HG02981 (cell line): Measurements from ENCODE around the gene COL15A1.

Experiments used
- ATAC-seq: cut with Tn5 transposase; IDR thresholded peaks from one replicate; pipeline ENCODE4 v1.9.1; 2021; ENCODE audit warnings: mild to moderate bottlenecking, moderate library complexity; ENCODE audit not compliant: unreplicated experiment

The COL15A1 gene

DNA sequence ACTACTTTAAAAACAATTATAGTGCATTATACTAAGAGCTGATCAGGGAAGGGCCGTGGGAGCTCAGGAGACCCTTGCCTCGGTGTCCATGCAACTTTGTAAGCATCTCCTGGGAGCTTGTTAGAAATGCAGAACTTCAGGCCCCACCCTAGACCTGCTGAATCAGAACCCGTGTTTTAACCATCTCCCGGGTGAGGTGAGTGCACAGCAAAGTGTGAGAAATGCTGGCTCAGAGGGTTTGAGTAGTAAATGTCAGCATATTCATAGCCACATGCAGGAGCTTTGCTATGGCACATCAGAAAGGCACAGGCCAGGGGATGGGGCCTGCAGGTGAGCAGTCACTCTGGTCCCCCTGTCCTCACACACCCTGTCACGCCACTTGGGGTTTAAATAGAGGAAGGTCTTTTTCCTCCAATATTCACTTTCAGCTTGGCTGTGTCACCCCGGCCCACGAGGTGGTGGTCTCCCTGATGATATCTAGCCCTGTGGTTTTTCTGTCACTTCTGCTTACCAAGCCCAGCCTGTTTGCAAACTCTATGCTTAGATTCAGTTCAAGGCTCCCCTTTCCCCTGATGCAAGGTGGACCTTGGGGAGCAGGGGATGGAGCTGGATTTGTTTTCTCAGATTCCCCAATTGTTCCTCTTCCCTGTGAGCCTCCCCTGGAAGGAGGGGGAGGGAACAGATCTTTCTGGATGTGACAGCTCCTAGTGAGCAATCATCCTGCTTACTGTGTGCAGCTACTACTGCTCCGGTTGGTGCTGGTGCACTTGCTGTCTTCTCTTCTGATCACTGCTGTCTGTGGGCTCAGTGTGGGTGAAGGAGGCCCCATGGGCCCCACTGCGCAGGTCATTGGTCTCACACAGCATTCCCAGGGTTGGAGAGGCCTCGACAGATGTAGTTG lies 109.4 kb downstream of the COL15A1 start:
- no peak for ATAC-seq

DNA sequence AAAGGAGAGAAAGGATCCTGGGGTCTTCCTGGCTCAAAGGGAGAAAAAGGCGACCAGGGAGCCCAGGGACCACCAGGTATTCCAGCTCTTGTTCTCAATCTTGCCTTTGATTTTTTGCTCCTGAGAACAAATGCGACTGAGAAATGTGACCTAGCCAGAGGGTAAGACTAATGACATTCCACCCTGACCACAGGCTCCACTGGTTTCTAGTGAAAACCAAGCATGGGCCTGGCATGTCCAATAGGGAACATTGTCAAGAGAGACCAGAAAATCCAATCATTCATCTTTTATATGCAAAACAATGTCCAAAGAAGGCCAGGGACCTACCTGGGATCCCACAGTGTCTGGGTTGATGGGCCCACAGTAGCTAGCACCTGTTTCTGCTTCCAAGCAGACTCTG lies 110.9 kb downstream of the COL15A1 start:
- no peak for ATAC-seq

DNA sequence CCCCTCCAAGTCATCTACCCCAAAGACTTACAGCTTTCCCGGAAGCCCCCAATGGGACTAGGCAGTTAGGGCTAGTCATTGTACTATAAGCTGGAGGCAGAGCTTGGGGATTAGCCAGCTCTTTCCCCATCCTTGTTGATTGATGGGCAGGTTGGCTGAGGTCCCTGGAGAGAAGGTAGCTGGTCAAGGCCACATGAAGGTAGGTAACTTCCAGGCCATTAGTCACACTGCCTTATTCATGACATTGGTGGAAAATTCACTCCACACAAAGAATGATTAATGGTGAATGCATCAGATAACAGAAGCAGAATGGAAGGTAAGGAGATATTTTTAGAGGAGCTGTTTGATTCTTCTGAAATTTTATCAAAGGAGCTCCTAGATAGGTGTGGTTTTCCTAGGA lies 111.7 kb downstream of the COL15A1 start:
- ATAC-seq: no peak

DNA sequence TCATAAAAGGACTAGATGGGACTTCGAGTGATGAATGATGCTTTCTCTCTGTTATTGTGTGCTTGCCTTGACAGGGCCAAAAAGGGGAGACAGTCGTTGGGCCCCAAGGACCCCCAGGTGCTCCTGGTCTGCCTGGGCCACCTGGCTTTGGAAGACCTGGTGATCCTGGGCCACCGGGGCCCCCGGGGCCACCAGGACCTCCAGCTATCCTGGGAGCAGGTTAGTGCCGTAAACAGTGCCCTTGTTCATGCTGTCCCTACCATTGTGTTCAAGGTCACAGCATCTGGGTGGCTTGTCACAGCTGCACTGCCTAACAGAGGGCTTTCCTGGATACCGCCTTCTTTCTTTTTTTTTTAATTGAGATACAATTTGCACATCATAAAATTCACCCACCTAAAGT lies 112.5 kb downstream of the COL15A1 start:
- no peak for ATAC-seq

DNA sequence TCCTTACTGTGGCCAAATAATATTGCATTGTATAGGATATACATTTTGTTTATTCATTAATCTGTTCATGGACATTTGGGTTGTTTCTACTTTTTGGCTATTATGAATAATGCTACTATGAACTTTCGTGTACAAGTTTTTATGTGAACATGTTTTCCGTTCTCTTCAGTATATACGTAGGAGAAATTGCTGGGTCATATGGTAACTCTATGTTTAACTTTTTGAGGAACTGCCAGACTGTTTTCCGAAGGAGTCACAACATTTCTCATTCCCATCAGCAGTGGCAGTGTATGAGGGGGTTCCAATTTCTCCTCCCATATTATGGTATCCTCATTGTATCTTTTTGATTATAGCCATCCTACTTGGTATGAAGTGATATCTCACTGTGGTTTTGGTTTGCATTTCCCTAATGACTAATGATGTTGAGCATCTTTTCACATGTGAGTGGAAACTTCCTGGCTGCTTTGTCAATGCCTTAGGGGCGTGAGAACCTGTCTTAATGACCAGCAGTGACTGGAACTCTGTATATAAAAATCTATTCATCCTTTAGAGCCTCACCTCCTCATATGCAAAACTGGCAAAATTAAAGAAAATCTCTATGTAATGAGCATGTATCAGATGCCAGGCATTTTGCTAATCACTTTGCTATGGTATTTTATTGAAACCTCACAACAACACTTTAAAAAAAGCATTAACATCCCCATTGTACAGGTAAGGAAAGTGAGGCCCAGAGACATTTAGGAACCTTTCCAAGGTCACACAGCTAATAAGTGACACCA lies 113.4 kb downstream of the COL15A1 start:
- no peak for ATAC-seq

DNA sequence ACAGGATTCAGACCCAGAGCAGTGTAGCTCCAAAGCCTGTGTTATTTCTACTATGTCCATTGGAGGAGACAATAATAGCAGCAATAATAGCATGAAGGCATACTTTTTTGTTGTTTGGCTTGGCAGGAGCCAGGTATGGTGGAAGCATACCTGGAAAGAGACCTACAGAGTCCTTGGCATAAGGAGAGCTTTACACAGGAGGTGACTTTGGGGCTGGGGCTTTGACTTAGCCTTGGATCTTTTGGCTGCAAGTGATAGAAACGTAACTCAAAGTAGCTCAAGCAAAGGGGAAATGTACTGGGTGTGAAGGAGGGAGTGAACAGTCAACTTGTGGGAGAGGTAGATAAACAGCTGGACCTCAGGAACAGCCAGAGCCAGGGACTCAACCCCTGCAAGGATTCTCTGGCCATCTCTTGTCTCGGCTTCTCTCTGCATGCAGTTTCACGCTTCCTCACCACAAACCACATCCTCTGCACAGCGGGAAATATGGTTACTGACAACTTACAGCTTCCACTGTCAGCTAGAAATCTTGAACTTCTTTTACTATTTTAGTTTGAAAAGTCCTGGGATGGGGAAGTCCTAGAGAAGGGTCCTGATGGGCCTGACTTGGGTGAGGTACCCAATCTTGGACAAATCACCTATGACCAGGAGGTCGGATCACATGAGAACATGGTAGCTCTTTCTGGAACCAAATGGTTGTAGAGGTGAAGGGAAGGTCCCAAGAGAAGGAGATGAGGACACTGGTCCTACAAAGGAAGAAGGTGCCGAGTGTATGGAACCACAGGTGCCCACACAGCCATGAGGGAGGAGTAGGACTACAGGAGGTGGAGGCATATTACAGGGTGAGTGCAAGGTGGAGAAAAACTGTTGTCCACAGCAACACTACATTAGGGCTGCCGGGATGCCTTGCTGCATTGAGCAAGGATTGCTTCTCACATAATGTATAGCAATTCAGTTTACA lies 114.2 kb downstream of the COL15A1 start:
- peak; percentile 66 for ATAC-seq

DNA sequence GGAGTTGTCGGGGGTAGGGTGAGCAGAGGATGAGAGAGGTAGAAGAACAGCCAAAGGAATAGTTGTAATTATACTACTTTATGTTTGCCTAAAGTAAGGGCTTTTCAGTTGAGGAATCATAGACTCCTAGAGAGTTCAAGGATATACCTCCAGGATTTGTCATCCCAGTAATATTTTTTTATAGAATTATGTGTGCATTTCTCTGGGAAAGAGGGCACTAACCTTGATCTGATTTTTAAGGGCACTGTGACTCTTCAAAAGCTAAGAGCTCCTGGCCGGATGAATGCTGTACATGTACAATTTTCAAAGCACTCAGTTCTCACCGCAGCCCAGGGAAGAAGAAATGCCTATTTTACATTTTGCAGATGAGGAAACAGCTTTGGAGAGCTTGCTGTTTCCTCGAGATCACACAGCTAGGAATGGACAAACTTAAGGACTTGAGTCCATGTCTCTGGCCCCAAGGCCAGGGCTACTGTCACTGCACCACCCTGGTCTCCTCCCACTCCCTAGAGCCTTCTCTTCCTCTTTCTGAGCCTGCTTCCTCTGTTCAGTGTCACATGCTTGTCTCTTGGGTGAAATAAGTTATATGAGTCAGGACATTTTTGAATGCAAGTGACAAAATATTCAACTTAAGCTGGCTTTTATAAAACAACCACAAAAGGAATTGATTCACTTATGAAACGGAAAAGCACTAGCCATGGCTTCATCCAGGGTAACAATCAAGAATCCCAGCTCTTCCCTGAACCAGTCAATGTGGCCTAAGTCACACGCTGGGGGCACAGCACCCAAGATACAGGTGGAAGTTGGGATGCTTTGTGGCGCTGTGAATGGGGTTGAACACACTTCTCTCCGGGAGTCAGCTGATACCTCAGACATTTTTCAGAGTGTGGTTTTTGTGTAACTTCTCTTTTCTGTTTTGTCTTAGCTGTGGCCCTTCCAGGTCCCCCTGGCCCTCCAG lies 115.5 kb downstream of the COL15A1 start:
- peak; percentile 67 for ATAC-seq

DNA sequence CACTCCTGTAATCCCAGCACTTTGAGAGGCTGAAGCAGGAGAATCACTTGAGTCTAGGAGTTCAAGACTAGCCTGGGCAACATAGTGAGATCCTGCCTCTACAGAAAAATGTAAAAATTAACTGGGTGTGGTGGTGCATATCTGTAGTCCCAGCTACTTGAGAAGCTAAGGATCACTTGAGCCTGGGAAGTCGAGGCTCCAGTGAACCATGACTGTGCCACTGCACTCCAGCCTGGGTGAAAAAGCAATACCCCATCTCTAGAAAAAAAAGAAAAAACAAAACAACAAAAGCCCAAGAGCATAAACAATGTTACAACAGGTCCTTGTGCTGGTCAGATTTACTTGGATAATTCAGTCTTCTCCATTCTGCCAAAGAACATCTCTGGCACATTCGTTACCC lies 116.9 kb downstream of the COL15A1 start:
- ATAC-seq: no peak

DNA sequence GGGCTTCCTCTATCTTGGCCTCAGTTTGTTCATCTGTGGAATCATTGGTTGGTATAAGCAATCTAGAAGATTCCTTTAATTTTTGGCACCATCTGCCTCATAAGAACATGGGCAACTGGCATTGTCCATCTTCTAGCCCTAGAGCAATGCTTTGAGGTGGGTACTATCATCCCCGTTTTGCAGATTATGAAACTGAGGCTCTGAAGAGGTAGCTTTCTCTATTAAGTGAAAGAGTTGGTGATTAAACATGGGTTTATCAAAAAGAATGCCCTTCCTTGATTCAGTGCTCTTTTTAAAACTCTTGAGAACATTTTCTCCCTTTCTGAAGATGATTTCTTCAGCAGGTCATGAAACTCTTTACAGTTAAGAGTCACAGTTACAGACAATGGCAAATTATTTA lies 118.8 kb downstream of the COL15A1 start:
- ATAC-seq: no peak

DNA sequence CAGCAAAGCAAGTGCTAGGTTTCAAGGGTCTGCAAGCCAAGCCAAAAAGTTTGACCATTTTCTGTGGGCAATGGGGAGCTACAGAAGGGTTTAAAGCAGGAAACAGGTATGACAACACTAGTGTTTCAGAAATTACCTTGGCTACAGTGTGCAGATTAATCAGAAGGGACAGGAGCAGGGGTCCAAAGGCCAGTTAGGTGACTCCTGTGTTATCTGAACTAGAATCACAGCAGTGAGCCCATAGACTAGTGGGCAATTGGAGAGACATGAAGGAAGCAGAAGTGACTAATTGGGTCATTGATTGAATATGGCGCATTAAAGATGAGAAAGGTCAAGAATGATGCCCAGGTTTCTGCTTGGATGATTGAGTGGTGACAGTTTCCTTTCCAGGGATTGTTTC lies 119.8 kb downstream of the COL15A1 start:
- ATAC-seq: no peak

DNA sequence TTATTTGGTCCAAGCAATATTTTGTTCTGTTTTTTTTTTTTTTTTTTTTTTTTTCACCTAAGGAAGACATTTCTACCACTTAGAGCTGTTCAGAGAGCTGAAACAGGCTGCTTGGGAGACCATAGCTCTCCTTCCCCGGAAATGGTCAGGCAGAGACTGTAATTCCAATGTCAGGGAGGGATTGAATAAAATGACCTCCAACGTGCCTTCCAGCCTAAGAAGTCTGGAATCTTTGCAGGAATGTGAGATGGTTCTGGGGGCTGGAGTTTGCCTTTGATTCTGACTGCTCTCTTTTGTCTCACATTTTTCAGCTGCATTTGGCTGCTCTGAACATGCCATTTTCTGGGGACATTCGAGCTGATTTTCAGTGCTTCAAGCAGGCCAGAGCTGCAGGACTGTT lies 122.9 kb downstream of the COL15A1 start:
- ATAC-seq: no peak

DNA sequence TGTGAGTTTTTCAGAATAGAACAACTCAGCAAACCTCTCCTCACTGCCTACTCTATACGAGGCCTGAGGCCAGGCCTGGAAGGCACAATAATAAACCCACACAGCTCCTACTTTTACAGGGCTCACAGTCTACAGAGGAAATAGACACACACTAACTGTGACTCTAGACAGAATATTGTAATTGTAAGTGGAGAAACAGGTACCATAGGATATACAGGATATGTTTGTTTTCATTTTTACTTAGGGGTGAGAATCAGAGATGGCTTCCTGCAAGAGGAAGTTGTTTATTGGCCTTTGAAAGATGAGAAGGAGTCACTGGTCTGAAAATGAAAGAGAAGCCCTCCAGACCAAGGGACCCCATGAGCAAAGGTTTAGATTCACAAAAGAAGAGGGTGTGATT lies 125.4 kb downstream of the COL15A1 start:
- ATAC-seq: no peak

DNA sequence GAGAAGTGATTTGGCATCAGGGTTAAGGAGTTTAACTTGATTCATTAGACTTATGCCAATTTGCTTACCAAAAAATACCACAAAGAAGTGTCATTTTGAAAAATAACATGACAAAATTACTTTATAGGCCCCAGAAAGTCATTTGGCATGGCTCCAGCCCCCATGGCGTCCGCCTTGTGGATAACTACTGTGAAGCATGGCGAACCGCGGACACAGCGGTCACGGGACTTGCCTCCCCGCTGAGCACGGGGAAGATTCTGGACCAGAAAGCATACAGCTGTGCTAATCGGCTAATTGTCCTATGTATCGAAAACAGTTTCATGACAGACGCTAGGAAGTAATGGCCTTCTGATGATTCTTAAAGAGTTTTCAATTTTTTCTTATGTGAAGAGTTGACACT lies 125.8 kb downstream of the COL15A1 start:
- ATAC-seq: no peak

DNA sequence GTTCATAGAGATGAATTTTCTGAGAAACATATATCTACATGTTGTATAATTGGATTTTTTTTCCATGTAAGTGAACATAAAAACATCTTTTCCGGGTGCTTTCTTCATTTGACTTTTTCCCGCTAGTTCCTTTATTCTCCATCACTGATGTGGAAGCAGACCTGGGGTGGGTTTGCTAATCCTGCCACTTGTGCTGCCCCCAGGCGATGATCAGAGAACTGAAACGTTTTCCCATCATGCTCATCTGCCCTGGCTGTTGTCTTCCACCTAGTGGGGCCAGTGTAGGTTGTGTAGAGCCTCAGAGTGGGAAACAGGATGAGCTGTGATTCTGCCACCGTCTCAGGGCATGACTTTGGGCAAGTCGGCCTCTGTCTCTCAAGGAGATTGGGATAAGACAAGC lies 127.0 kb downstream of the COL15A1 start:
- ATAC-seq: no peak

DNA sequence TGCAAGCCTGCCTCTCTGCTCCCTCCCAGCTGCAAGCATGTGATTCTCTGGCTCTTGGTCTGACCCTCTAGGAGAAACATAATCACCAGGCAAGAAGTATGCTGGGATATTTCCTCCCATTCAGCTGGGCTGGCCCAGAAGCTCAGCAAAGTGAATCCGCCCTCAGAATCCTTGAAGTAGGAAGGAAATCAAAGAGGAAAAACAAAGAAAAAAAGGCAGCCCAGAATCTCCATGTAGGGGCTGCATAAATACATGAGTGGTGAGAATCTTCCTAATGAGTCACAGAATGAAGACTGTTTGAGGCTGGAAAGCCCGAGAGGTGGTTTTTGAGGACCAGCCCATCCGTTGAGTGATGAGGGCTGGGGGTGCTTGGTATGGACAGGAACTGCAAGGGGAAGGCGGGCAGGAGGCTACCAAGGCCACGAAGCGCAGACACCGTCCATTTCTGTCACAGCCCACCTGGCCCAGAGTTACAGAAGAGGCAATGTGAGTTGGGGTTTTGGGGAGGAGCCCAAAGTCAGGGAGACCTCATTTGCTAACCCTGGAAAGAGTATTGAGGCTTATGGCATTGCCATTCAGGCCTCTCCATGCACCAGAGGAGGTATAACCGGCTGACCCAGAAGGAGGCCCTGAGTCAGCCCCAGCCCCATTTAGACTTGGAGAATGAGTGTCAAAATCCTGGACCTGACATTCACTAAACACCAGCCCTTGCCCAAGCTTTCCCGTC lies 127.8 kb downstream of the COL15A1 start:
- ATAC-seq: no peak

DNA sequence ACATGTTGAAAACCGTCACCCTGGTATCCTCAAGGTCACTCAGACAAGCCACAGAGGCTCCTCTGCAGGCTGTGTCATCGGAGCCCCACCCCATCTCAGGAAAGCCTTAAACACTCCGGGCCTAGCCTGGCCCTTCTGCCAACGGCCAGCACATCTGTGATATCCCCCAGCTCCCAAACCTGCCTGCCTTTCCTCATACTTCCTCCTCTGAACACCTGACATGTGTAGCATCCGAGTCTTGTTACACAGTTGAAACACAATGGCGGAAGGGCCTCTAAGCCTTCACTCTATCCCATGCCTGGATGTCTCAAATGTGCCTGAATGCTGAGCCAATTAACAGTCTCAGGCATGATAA lies 128.3 kb downstream of the COL15A1 start:
- ATAC-seq: no peak

DNA sequence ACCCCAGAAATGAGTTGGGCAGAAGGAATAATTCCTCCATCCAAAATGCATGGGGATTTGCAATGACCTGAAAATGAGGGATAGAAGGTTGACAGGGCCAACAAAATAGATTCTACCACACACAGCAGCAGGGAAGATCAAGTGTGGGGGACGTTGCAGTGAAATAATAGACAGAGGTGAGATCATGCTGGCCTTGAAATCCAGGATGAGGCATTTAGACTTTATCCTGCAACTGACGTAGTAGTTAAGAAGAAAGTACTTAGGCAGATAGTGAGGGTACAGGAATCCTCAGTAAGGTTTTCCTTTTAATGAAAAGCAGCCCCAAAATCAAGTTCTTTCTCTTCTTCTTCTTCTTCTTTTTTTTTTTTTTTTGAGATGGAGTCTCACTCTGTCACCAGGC lies 129.6 kb downstream of the COL15A1 start:
- ATAC-seq: no peak

DNA sequence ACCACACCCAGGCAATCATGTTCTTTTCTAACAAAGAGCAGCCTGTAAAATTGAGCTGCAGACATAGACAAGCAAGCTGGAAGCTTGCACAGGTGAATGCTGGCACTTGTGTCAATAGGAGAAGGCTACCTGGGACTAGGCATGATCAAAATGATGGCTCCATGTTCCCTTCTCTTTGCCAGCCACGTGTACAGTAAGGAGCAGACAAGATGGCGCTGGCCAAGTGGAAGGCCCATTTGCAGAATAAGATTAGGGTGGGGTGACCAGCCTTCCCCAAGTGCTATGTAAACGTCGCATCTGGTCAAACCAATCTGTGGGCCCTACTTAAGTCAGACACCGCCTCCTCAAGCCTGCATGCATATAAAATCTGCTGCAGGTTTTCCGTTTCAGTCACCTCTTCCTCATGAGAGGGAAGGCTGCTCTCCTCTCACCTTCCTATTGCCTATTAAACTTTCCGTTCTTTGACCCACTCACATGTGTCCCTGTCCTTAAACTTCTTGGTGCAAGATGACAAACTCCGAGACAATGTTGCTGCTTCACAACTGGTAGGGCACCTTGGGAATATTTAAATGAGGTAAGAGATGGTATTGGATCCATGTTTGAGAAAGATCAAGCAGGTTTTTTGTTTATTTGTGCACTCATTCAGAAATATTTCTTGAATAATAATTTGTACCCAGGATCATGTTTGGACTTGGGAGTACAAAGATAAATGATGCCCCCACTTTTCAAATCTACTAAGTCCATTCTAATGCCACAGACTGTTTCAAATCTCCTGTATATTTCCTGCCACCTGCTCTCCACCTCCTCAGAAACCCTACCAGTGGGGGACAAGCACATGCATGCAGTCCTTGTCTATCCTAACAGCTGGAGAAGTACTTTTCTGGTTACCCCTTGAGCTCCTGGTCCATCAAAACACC lies 130.5 kb downstream of the COL15A1 start:
- no peak for ATAC-seq
